Measurements from ENCODE around the gene GP9. TPM values are rescaled to one million over a fixed set of nuclear protein-coding genes. Genes with fewer than 3 reads are reported as not detected.

GP9 gene
- total RNA-seq, 1 experiment from 2014 or later, result not detected

DNA sequence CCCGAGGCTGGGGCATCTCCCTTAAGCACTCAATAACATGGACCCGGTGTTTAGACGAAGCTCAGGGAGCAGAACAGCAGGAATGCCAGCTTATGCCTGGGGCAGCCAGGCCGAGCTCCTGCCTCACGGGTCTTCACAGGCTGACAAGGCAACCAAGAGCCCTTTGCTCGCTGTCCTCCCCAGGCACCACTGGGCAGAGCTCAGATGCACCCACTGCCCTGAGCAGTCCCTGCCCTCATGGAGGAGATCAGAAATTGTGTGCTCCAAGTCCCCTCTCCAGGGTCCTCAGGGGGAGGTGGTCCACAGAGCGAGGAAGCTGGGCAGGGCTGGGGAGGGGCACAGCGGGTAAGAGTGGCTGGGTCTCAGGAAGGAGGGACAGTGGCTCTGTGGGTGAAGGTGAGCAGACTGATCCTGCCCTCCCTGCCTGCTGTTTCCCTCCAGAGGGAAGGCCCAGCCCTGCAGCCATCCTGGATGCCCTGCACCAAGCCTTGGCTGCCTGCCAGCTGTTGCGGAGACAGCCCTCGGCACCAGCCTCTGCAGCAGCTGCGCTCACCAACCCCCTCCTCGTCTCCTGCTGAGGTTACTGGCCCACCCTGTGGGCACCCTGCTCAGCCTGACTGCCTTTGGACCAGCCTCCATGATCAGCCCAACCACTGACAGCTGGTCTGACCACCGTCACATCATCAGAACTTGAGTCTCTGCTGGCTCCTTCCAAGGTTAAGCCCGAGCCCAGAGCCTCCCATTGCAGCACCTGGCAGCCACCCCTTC, 21.1 kb upstream of the GP9 start:
- Histone ChIP-seq H3K9ac (ENCODE audit: extremely low read depth, insufficient read length, low read length) (no peak overlapping the region), H3K9me3 (ENCODE audit: control insufficient read depth, low read depth, low read length) (no peaks in the 10 kb centered on the region), H3K79me2 (ENCODE audit: insufficient read depth, low read length) (no peaks in the 10 kb centered on the region), H2BK12ac (ENCODE audit: insufficient read length, low read depth, low read length) (no peak overlapping the region), H3K79me1 (ENCODE audit: insufficient read depth, low read depth, low read length, poor library complexity, severe bottlenecking) (no peaks in the 10 kb centered on the region), H3K27me3 (ENCODE audit: insufficient read depth, low read length) (no peaks in the 10 kb centered on the region), H3K23ac (ENCODE audit: insufficient read length, low read depth, low read length) (no peak overlapping the region), H3K23me2 (ENCODE audit: insufficient read length, low read depth, low read length, poor library complexity, severe bottlenecking) (no peaks in the 10 kb centered on the region), H3T11ph (ENCODE audit: low read length) (no peak overlapping the region), H3K4me1 (ENCODE audit: insufficient read depth, low read length) (no peaks in the 10 kb centered on the region; the same call in 1 of the 2 replicates), H4K5ac (ENCODE audit: insufficient read length, low read depth, low read length) (no peak overlapping the region), H2BK120ac (ENCODE audit: low read depth, low read length, poor library complexity, severe bottlenecking) (no peak overlapping the region), H2BK15ac (ENCODE audit: low read depth, low read length) (no peak overlapping the region), H4K91ac (ENCODE audit: insufficient read length, low read depth, low read length) (no peak overlapping the region), H3K4me2 (ENCODE audit: insufficient read depth, insufficient read length, low read length) (no peak overlapping the region), H3K56ac (ENCODE audit: insufficient read length, low read depth, low read length) (no peak overlapping the region), H2AK5ac (ENCODE audit: insufficient read length, low read length) (no peak overlapping the region), H4K8ac (replicated peaks; ENCODE audit: insufficient read length, low read depth, low read length) (no peak overlapping the region), H3K27ac (ENCODE audit: insufficient read length, low read depth, low read length) (no peak overlapping the region), H4K20me1 (ENCODE audit: control insufficient read depth, insufficient read depth, insufficient read length) (no peaks in the 10 kb centered on the region), H2BK20ac (ENCODE audit: low read depth, low read length, poor library complexity, severe bottlenecking) (no peak overlapping the region), H2BK5ac (ENCODE audit: insufficient read length, low read length) (no peak overlapping the region), H2AFZ (ENCODE audit: low read length) (no peak overlapping the region), H3K14ac (ENCODE audit: insufficient read depth, low read length) (no peak overlapping the region), H3K4ac (ENCODE audit: low read depth, low read length) (no peak overlapping the region), H3K18ac (ENCODE audit: insufficient read length, low read depth, low read length) (no peak overlapping the region)
- H3K4me3 Mint-ChIP-seq, result no peak overlapping the region
- H3K36me3 Mint-ChIP-seq (ENCODE audit: insufficient read depth in 1 of 3, low read depth in 3 of 3), result no peaks in the 10 kb centered on the region
- TF ChIP-seq, protein P1, sequence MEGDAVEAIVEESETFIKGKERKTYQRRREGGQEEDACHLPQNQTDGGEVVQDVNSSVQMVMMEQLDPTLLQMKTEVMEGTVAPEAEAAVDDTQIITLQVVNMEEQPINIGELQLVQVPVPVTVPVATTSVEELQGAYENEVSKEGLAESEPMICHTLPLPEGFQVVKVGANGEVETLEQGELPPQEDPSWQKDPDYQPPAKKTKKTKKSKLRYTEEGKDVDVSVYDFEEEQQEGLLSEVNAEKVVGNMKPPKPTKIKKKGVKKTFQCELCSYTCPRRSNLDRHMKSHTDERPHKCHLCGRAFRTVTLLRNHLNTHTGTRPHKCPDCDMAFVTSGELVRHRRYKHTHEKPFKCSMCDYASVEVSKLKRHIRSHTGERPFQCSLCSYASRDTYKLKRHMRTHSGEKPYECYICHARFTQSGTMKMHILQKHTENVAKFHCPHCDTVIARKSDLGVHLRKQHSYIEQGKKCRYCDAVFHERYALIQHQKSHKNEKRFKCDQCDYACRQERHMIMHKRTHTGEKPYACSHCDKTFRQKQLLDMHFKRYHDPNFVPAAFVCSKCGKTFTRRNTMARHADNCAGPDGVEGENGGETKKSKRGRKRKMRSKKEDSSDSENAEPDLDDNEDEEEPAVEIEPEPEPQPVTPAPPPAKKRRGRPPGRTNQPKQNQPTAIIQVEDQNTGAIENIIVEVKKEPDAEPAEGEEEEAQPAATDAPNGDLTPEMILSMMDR (conservative IDR thresholded peaks at IDR 0.05), result no peak
- no peak for DNase-seq
- peaks cover 0 to 4% of the 10 kb centered on the region in 2 experiments; a peak in 2 of 5 replicates for H3K9me3 Mint-ChIP-seq
- no CpG with 5 or more reads among the region's 14 CpGs for WGBS (ENCODE audit: extremely low coverage, insufficient read length, low lambda C conversion rate)
- no peaks in the 10 kb centered on the region for H3K27me3 Mint-ChIP-seq (ENCODE audit: low read depth)
- no peak overlapping the region; a peak in 1 of 7 replicates for H3K27ac Mint-ChIP-seq
- H3K4me1 Mint-ChIP-seq, result peaks cover 15 to 39% of the 10 kb centered on the region in 2 experiments

All from H9 (cell line).